Measurements from ENCODE around the gene CDKN2A. TPM values are rescaled to one million over a fixed set of nuclear protein-coding genes. Genes with fewer than 3 reads are reported as not detected.

Gene CDKN2A
- polyA plus RNA-seq, 12 donors: 0.24 to 1.6 (median 0.37) TPM; not detected in 6

DNA sequence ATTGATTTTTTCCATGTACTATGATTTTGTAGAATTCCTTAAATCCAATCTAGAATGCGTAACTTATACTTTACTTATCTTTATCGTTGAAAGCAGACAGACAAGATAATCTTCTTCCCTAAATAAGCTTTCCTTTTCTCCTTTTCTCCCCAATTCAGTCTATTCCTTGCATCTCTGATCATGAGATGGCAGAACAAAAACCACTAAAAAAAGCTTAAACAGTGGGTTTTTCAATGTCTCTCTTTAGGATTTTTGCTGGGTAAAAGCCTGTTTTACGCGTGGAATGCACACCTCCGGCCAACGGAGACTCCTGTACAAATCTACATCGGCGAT is 14.2 kb upstream of the CDKN2A start:
- no peak for DNase-seq

DNA sequence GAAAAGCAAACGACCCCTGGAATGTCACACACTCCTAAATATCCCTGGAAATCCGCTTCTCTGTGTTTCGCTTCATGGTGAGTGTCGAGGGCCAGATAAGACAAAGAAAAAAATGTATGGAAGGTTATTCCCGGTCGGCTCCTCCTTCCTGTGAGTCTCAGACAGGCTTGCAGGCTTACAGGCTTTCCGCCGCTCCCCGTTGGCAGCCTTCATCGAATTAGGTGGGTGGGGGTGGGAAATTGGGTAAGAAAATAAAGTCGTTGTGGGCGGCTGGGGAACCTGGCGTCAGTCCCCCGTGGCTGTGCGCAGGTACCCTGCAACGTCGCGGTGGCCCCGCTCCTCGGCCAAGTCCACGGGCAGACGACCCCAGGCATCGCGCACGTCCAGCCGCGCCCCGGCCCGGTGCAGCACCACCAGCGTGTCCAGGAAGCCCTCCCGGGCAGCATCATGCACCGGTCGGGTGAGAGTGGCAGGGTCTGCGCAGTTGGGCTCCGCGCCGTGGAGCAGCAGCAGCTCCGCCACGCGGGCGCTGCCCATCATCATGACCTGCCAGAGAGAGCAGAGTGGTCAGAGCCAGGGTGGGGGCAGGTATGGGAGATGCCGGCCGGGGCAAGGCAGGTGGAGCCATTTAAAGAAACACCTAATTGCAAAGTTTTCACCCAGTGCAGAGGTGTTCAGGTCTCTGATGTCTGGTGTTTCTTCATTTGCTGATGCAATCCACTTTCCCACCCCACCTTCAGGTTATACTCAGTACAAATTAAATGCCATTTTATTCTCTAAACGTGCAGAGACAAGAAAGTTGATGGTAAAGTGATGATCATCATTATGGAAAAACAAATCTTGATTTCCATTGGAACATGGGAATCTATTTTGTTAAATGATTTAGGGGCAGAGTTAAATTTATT is 11.8 kb upstream of the CDKN2A start:
- DNase-seq: no peak

DNA sequence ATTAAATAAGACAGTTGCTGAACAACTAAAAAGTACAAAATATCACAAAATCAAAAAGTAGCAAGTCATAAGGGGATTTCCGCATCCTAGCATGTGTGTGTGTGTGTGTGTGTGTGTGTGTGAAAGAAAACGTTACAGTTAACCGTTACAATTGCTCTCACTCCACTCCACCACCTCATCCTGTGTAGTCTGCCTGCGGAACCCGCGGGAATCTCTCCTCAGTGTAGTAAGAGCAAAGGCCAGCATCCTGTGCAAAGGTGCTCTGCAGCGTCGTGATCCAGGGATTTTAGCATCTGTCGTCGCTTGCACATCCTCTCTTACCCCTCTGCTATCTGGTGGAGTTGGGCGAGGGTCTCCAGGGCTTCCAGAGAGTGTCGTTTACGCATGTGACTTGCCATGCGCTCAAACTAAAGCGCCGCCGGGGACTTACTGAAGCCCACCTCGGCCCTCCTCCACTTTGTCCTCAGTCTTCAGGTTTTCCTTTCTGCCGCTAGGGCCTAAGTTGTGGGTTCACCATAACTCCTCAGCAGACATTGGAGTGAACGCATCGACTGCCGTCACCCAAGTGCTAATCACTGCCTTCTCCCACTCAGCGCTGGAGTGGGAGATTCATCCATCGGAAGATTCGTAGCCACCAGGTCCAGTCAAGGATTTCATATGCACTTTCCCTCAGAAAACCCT is 11.0 kb upstream of the CDKN2A start:
- no peak for DNase-seq

DNA sequence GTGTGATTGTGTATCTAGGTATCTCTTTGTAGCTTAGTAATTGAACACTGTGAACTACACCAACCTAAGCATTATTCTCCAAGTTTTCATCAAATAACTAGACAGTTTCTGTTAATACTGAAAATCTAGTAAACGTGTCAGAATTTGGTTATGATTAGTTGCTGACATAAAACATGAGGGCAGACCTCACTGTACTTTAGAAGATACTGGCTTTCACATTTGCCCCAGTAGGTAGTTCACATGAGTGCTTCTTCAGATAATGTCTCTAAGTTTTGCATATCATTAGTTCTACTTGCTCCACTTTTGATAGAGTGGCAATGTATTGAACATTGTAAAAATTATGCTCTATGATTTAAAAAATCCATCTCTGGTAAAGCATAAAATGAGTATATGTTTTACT is 7.8 kb upstream of the CDKN2A start:
- DNase-seq: no peak

DNA sequence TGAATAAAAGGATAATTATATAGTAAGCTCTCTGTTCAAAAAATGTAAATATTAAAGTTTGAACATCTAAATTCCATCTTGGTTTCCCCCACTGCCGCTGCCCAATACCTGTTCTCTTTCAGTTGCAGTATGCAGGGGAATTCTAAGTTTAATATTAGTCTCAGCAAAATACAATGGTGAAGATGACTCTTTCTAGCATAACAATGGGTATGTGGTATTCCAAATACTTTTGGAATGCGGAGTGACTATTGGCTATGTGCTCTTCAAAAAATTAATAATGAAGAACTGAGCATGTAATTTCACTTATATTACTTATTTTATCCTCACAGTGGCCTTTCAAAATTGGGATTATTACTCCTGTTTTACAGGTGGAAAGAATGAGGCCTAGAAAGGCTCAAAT is 3.8 kb upstream of the CDKN2A start:
- no peak for DNase-seq

DNA sequence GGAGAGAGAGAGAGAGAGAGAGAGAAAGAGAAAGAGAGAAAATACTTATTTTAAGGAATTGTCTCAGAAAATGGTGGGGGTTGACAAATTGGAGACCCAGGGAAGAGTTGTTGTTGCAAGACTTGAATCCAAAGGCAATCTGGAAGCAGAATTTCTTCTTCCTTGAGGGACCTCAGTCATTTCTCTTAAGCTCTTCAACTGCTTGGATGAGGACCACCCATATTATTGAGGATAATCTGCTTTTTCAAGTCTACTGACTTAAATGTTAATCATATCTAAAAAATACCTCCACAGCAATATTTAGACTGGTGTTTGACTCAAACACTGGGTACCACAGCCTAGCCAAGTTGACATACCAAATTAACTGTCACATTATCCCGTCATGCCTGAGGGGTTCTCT is 3.3 kb upstream of the CDKN2A start:
- DNase-seq: no peak

DNA sequence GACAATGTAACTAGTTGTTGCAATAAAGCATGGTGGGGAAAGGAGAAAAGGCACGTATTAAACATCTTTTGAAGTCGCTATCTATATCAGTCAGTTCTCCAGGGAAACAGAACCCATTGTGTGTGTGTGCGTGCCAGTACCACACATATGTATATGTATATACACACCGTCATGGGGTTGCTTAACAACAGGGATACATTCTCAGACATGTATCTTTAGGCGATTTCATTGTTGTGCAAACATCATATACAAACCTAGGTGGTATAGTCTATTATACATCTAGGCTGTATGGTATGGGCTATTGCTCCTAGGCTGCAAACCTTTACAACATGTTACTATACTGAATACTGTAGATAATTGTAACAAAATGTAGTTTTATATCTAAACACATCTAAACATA is 2.7 kb upstream of the CDKN2A start:
- no peak for DNase-seq

DNA sequence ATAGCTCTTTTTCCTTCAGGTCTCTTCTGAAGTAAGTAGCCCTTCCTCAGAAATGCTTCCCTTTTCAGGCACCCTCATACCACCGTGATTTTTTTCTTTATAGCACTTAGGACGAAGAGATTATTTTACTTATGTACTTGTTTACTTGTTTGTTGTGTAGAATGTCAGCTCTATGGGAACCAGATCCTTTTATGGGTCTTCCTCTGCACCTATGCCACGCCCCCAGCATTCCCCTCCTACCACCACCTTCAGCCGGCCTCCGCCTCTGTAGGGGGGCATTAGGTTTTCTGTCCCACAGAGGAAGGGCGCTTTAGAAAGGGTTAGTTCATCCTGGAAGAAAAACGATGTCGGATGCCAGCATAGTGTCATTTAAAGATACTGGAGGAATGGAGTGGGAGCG is 2.2 kb upstream of the CDKN2A start:
- DNase-seq: no peak

DNA sequence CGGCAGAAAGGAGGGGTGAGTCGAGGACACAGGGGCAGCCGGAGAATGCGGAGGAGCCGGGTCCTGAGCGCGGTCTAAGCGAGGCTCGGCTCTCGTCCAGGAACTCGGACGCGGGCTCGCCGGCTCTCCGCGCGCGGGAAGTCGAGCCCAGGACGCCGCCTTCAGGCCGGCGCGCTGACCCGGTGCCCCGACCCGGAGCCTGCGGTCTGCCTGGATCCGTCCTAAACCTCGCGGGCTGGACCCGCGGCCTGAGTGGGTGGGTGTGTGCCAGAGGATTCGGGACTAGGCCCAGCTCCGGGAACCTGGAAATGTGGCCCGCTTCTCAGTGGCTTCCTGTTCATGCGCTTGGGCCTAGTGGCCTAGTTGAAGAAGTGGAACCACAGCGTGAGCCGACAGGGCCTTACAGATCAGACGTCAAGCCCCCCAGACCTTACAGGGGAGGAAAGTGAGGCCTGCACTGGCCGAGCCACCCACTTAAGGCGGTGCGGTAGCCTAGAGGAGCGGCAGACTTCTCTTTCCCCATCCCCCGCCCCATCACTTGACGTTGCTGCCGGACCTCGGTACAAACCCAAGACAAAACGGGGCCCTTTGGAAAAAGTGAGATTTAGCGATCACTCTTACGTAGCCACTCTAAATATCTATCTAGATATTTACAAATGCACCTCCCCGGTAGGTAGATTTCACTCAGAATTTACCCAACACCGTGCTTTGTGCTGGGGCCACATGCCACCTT is 1.6 kb upstream of the CDKN2A start:
- DNase-seq: no peak

DNA sequence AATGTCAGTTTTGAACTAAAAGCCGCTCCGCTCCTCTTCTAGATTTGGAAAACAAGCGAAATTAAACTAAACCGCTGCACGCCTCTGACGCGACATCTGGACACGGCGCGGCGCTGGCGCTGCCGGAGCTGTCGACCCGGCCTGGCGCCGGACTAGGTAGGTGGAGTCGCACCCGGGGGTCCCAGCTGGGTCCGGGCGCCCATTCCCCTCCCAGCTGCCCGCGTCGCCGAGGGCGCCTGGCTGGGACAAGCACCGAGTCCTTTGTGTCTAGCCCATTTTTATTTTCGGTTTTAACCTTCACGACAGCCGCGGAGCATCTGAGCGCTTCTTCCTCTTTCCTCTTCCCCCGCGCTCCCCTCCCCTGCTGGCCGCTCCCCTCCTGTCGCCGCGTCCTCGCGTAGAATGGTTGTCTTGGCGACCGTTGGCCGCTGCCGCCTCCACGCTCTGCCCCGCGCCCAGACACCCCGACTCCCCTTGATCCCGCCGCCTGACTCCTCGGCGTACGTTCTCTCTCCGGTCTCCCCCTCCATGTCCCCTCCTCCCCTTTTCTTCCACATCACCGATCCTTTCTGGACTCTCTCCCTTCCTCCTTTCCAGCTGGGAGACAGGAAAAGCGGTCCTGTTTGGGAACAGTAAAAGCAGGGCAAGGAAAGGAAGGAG is 944 bp upstream of the CDKN2A start:
- DNase-seq: peak; percentile 61

DNA sequence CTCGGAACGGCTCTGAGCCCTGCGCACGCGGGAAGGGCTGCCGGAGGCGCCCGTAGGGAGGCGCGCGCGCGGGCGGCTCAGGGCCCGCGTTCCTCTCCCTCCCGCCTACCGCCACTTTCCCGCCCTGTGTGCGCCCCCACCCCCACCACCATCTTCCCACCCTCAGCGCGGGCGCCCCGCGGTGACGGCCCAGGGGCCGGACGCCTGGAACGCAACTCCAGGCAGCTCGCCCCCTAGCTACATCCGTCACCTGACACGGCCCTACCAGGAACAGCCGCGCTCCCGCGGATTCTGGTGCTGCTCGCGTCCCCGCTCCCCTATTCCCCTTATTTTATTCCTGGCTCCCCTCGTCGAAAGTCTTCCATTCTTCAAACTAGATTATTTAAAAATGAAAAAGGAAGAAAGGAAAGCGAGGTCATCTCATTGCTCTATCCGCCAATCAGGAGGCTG is 389 bp upstream of the CDKN2A start, which contains the start of gene CDKN2B-AS1:
Gene CDKN2B-AS1 (plus strand): TSS at position 236 of the 450 bp plus-strand sequence.
- peak; percentile 44 for DNase-seq

DNA sequence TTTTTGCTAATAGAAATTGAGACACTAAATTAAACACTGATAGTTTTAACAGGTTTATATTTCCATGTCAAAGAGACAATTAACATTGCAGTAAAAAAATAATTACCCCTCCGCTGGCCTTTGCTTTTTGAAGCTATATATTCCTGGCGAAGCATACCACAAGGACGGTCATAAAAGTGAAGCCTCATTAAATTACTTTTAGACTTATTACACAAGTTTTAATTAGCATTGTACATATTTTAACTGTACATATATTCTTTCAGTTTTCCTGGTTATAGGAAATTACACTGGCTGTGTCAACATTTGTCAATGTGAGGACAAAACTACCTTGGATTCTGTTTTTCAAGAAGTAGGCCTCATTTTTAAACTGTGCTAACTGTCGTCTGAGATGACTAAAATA is 1.2 kb downstream of the CDKN2A start:
- DNase-seq: no peak

DNA sequence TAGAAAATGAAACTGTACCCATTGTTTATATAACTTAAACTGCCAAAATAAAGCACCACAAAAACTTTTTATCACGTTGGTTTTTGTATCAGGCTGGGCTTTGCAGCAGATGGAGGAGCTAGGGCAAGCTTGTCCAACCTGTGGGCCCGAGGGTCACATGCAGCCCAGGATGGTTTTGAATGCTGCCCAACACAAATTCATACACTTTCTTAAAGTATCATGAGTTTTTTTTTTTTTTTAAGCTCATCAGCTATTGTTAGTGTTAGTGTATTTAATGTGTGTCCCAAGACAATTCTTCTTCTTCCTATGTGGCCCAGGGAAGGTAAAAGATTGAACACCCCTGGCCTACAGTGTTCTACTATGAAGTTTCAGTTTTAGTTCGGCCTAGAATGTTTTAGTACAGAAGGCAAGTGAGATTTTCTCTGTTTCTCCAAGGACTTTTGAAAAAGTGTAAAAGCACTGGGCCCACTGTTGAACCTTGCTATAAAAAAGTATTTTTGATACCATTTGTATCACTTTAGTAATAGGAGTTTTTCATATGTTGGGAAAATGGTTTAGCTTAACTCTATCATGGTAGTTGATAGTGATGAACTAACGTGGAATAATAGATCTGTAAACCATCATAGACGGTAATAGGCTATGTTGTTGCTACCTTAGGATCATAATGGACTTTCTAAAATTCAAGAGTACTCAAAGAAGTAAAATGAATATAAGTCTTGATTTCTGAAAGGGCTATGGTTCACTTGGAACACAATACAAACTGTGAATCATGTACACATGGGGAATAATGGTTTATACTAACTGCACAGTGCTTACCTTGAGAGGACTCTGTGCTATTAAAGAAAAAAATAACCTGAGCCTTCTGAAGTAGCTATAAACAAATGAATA is 2.9 kb downstream of the CDKN2A start:
- DNase-seq: no peak

DNA sequence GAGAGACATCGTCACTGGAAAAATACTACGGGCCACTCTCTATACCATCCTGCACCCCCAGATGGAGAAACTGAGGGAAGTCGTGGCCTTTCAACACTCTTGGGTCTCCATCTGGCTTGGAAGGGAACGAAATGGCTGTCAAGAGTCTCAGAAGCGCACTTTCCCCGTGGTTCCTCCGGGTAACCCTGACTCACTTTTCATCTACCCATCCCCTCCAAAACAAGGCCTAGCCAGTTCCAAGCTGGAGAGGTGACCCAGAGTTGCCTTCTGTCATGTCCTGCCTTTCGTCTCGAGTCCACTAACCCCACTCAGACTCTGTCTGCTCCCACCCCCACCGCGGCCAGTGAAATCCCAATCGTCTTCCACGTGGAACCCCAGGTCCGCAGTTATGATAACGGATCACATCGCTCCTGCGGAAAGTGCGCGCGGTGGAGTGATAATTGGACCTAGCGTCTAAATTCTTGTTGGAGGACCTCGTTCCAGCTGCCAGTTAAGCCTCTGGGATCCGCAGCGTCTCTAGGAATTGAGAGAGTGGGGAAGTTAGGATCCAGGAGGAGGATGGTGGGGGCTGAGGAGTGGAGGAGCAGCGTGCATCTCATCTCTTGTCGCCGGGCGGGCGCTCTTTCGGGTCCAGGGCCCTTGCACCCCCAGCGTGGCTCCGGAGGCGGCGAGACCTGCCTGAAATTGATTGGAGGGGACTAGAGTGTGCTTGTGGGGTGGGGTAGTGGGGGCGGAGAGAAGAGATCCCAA is 4.6 kb downstream of the CDKN2A start:
- DNase-seq: no peak

DNA sequence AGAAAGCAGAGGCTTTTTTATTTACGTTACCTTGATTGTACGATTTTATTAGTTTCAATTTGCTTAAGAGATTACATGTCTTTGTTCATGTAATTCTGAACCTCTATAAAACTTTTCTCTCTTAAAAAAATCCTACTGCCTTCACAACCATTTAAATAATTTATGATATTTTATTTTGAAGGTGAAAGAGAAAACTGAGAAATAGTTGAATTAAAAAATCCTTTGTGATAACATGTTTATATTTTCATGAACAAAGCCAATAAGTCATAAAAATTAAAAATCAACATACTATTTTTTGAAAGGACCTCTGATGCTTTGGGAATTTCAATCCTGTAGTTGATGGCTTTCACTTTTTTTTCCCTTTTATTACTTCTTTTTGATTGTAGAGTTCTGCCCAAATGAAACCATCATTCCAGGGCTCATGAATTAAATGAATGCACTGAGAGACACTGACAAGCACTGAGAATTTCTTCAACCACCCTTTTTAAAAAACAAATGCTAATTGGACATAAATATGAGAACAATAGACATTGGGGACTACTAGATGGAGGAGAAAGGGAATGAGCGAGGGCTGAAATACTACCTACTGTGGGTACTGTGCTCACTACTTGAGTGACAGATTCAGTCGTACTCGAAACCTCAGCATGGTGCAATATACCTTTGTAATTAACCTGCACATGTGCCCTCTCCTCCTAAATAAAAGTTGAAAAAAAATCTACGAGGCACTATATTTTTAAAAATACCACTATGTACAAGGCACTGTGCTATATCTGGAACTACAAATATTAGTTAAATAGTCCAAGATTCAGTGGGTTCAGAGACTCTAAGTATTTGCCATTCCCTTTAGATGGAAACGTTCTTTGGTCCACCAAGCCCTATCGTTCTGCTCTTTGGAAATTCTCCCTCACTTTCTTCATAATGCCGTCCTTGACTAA is 5.9 kb downstream of the CDKN2A start:
- no peak for DNase-seq

DNA sequence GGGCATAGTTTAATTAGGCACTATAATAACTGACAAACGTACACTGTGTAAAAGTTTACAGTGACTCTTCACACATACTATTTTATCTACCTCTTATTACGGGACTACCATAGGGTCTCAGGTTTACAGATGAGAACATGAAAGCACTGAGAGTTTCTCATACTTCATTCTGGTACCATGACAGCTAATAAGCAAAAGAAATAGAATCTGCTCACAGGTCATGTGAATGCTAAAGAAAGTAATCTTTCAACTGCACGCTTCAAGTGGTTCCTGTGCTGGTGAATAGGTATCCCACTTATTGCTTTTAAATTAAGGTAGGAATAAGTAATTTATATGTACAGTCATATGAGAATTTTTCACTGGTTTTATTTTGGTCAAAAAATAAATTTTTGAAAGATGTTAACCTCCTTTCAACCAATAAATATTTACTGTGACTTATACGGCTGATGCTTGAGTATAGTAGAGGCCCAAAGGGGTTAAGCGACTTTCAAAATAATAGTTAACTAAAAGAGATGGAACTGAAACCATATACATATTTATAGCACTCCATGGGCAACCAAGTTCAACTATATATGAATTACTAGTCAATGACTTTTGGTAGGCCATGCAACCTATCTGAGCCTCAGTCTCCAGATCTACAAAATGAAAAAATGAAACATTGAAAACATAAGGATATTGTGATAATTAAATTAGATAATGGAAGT is 8.1 kb downstream of the CDKN2A start:
- DNase-seq: no peak

DNA sequence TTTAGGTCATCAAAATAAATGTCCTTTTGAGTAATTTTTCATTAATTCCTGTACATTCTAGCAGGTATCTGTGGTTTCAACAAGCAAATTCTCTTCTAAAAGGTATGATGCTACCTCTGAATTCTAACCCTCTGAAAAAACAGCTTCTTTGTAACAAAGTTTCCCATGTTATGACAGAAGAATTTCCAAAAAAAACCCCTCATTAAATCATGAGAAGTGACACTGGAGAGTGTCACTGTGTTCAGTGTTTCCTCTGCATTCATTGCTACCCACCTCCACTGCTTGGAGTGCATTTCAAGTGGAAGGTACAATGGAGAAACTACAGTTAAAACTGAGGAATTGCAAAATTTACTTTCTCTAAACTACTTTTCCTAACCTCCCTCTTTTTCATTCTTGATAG is 10.1 kb downstream of the CDKN2A start:
- no peak for DNase-seq

DNA sequence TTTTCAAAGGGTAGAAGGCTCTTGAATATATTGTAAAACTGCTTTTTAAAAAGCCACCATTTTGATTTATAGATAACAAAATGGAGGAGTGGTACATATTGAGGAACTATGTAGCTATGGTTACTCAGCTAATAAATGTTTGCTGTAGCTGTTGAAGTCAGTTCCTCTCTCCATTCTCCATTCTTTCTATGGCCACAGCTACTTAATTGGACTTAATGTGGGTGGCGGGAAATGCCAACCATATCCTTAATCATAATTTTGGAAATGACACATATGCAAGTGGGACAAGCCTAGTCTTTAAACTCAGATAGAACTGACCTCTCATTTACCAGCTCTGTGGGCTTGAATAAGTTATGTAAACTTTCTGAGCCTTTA is 10.6 kb downstream of the CDKN2A start:
- DNase-seq: no peak

Measured in muscle of arm (tissue), 12 donors.